PFSK-1 (cell line): Measurements from ENCODE around the gene CEP70. TPM values are rescaled to one million over a fixed set of nuclear protein-coding genes. Genes with fewer than 3 reads are reported as not detected.

ENCODE experiments used
- FOXP2 ChIP-seq: optimal IDR thresholded peaks from 2 replicates; pipeline ENCODE3; 2011; ENCODE audit warnings: borderline replicate concordance, control low read depth, inconsistent platforms; ENCODE audit not compliant: insufficient read depth; ENCODE audit errors: extremely low read length, extremely low read depth
- POLR2AphosphoS5 ChIP-seq: IDR thresholded peaks from 2 replicates; pipeline ENCODE4 v1.6.1; 2012; ENCODE audit warnings: low read depth, mild to moderate bottlenecking, control low read depth, low read length, moderate library complexity
- REST ChIP-seq, 2 experiments: IDR thresholded peaks; 2 replicates each; pipeline versions ENCODE4 v1.6.1 to v1.8.0; 2011 to 2012; ENCODE audit warnings: low read depth in 2 of 2, low read length in 2 of 2, control low read depth in 1 of 2, inconsistent platforms in 1 of 2, mild to moderate bottlenecking in 1 of 2, moderate library complexity in 1 of 2; ENCODE audit not compliant: insufficient read depth in 1 of 2
- SIN3A ChIP-seq: IDR thresholded peaks from 2 replicates; pipeline ENCODE4 v1.6.1; 2012; ENCODE audit warnings: mild to moderate bottlenecking, low read length, moderate library complexity, borderline replicate concordance; ENCODE audit not compliant: insufficient read depth
- TAF1 ChIP-seq: IDR thresholded peaks from 2 replicates; pipeline ENCODE4 v1.6.1; 2012; ENCODE audit warnings: low read length, control low read depth, borderline replicate concordance; ENCODE audit not compliant: insufficient read depth
- polyA plus RNA-seq: library from polyadenylated mRNA; unstranded; fragments of >200 nt; gene quantifications from one replicate; pipeline ENCODE4 v1.2.1, GENCODE V29; 2012; ENCODE audit warnings: low read depth, missing spikeins; ENCODE audit not compliant: insufficient read length

CEP70 gene, protein sequence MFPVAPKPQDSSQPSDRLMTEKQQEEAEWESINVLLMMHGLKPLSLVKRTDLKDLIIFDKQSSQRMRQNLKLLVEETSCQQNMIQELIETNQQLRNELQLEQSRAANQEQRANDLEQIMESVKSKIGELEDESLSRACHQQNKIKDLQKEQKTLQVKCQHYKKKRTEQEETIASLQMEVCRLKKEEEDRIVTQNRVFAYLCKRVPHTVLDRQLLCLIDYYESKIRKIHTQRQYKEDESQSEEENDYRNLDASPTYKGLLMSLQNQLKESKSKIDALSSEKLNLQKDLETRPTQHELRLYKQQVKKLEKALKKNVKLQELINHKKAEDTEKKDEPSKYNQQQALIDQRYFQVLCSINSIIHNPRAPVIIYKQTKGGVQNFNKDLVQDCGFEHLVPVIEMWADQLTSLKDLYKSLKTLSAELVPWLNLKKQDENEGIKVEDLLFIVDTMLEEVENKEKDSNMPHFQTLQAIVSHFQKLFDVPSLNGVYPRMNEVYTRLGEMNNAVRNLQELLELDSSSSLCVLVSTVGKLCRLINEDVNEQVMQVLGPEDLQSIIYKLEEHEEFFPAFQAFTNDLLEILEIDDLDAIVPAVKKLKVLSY
- polyA plus RNA-seq: not detected

DNA sequence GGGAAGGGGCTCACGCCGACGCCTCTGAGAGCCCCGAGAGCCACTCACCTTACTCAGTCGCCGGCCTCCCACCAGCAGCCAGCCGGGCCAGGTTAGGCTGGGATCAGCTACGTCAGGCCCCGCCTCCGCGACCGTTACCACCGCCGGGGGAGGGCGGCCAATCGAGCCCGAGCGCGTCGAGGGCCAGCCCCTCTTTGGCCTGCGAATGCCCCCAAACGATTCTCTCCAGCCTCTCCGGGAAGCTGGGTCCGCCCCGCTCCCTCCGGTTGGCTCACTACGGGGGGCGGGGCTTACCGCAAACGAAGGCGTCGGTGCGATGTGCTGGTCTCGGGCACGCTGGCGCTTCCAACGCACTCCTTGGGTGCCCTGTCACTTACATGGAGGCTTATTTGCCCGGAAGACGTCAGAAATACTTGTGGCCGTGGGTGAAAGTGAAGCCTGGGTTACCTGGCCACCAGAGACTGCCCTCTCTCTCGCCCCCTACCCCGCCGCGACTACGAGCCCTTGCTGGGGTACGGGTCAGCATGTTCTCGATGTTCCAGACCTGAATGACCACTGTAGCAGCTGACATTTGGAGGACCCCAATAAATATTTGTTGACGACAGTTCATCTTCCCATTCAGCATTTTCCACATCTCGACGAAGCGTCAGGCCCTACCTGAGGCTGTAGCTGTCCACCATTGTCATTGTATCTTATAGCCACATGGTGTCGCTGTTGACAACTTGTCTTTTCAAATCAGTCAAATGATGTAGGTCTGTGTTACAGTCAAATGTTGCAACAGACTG, at the start of gene CEP70:
CEP70 (minus strand) TSS at position 111 of the 785 bp plus-strand sequence. CDS start 21,333 bp downstream, outside the sequence.
- no peak for TF ChIP-seq POLR2AphosphoS5

- TF ChIP-seq REST (IDR thresholded peaks at IDR 0.05; ENCODE audit: insufficient read depth in 1 of 2, low read depth in 2 of 2, low read length in 2 of 2): no peak
- TF ChIP-seq POLR2AphosphoS5: no peak
- no peak for TF ChIP-seq FOXP2
- TF ChIP-seq SIN3A: no peak
- no peak for TF ChIP-seq TAF1
These were observed 48.8 kb upstream of the CEP70 start for GRCh38 chr3:138642927-138643253.

DNA sequence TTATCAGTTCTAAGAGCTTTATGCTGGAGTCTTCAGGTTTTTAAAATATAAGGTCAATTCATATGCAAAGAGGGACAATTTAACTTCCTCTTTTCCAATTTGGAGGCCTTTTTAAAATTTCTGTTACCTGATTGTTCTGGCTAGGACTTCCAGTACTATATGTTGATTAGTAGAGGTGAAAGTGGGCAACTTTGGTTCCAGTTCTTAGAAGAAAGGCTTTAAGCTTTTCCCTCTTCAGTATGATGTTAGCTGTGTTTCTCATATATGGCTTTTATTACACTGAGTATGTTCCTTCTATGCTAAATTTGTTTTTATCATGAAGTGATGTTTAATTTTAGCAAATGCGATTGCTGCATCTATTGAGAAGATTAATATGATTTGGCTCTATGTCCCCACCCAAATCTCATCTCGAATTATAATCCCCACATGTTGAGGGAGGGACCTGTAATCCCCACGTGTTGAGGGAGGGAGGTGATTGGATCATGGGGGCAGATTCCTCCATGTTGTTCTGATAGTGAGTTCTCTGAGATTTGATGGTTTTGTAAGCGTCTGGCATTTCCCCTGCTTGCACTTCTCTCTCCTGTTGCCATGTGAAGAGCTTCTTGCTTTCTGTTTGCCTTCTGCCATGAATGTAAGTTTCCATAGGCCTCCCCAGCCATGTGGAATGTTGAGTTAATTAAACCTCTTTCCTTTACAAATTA, 48.3 kb upstream of the CEP70 start:
- no peak for TF ChIP-seq POLR2AphosphoS5
- TF ChIP-seq REST (IDR thresholded peaks at IDR 0.05; ENCODE audit: insufficient read depth in 1 of 2, low read depth in 2 of 2, low read length in 2 of 2): no peak
- TF ChIP-seq FOXP2: no peak

GRCh38 chr3:138640537-138640936, 46.5 kb upstream of the CEP70 start:
- TF ChIP-seq SIN3A: no peak

DNA sequence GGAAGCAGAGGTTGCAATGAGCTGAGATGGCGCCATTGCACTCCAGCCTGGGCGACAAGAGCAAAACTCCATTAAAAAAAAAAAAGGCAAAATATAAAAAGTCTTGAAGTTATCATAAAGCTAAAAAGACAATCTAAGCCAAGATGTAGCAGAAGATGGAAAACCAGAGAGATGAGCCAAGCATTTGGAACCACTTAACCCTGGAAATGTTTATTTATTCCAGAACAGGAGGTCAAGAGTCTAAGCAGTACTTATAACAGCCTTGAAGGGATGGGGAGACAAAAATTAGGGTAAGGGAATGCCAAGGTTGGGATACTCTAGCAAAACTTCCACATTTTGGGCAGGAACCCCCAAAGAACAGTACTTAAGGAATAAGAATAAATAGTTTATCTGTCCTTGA, 44.6 kb upstream of the CEP70 start:
- TF ChIP-seq TAF1: no peak
- TF ChIP-seq POLR2AphosphoS5: no peak
- TF ChIP-seq SIN3A: no peak
- no peak for TF ChIP-seq REST (IDR thresholded peaks at IDR 0.05; ENCODE audit: insufficient read depth in 1 of 2, low read depth in 2 of 2, low read length in 2 of 2)
- TF ChIP-seq FOXP2: no peak
